Activated naive CD4-positive, alpha-beta T cell treated with anti-CD3 and anti-CD28 coated beads, Interleukin-2, amount 50 U/mL, for 24 hours (primary cell): ENCODE results near the gene ZCCHC24.

Experiments
- H3K27ac Mint-ChIP-seq: one replicate; pipeline ENCODE4 v1.8.0; 2021; ENCODE audit warnings: mild to moderate bottlenecking, mixed read lengths
- H3K27me3 Mint-ChIP-seq: one replicate; pipeline ENCODE4 v1.8.0; 2021; ENCODE audit warnings: mixed read lengths
- H3K36me3 Mint-ChIP-seq: one replicate; pipeline ENCODE4 v1.8.0; 2021; ENCODE audit warnings: mixed read lengths
- H3K4me1 Mint-ChIP-seq: one replicate; pipeline ENCODE4 v1.8.0; 2021; ENCODE audit warnings: mixed read lengths
- H3K4me3 Mint-ChIP-seq: one replicate; pipeline ENCODE4 v1.8.0; 2021; ENCODE audit warnings: mild to moderate bottlenecking, mixed read lengths
- H3K9me3 Mint-ChIP-seq: one replicate; pipeline ENCODE4 v1.8.0; 2021; ENCODE audit warnings: mixed read lengths

Gene ZCCHC24

DNA sequence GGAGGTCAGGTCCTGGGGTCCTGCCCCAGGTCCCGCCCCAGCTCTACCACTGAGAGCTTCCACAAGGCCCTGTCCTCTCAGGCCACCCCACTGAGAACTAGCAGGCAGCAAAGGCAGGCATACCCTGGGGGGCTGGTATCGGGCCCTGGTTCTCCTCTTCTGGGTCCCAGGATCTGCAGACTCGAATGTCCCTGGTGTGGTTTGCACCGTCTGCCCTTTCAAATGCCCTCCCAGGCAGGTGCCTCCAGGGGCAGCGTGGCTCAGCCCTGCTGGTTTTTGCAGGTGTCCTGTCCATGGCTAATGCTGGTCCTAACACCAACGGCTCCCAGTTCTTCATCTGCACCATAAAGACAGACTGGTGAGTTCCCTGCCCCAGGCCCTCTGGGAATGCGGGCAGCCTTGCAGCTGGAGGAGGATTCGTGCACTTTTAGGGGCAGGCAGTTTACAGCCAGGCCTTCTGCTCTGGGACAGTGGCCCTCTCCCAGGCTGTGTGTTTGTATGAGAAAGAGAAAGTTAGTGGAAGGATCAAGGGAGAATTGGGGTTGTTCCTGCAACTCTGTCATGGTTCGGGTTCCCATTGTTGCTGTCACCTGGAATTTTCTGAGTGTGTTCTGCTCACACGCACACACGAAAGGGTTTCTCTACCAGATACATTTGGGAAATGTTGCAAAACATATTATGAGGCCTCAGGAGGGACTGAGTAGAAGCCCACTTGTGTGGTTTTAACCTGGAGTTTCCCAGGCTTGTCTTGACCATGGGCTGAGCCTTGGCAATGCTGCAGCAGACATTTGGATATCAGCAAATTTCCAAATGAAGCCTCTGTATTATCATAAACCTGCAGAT is 93.2 kb downstream of the ZCCHC24 start:
- Mint-ChIP-seq H3K27me3 (no peaks in the 10 kb centered on the region), H3K4me3 (no peak overlapping the region), H3K4me1 (peaks cover 38% of the 10 kb centered on the region), H3K27ac (no peak overlapping the region), H3K9me3 (no peaks in the 10 kb centered on the region), H3K36me3 (peaks cover 35% of the 10 kb centered on the region)

DNA sequence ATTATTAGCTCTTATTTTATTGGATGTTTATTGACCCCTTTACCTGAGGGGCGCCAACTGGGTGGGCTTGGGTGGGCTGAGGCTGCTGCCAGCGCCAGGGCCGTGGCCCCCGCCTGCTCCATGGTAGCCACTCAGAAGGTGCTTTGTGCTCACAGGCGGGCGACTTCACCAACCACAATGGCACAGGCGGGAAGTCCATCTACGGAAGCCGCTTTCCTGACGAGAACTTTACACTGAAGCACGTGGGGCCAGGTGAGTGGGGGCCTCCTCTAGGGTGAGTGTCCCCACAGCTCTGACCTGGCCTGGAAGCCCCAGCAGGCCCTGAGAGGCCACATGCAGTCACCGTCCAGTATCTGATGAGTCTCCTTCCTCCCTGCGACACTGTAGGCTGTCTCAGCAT is 94.1 kb downstream of the ZCCHC24 start:
- Mint-ChIP-seq H3K27me3 (no peaks in the 10 kb centered on the region), H3K4me1 (peaks cover 38% of the 10 kb centered on the region), H3K27ac (no peak overlapping the region), H3K36me3 (peaks cover 35% of the 10 kb centered on the region), H3K9me3 (no peaks in the 10 kb centered on the region), H3K4me3 (no peak overlapping the region)

- peaks cover 34% of the 10 kb centered on the region for H3K36me3 Mint-ChIP-seq
- H3K4me1 Mint-ChIP-seq = peaks cover 34% of the 10 kb centered on the region
- H3K4me3 Mint-ChIP-seq = peak overlapping the region; percentile 92
- no peaks in the 10 kb centered on the region for H3K27me3 Mint-ChIP-seq
- H3K27ac Mint-ChIP-seq = no peak overlapping the region
- H3K9me3 Mint-ChIP-seq = no peaks in the 10 kb centered on the region
Measured at GRCh38 chr10:79350407-79351154, 94.8 kb downstream of the ZCCHC24 start.

DNA sequence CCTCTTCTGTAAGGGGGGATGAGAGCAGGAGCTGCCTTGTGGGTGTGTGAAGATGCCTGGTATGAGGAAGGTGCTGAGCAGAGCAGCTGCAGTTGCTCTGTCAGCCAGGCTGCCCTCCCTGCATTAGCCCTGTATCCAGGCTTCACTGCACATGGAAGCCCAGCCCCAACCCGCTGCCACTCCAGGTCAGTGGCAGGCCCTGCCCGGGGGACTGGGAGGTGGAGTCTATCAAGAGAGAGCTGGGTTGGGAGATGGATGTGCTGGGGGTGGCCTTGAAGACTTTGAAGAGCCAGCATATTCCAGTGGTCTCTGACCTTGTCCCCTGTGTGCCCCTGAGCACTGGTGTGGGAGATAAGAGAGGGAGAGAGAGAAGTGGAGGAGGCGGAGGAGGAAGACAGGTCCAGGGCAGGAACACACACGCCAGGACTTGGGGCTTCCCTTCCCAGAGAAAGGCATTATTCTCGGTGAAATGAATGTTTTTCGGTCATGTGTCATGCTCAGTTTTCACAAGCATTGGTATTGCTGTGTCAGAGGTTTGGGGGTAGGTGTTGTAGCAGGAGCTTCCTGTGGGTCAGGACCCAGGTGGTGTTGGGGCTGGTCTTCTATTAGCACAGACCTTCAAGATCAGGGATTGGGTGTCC is 95.5 kb downstream of the ZCCHC24 start:
- Mint-ChIP-seq H3K27ac (peak overlapping the region; percentile 85), H3K36me3 (peaks cover 31% of the 10 kb centered on the region), H3K4me3 (peak overlapping the region; percentile 92), H3K27me3 (no peaks in the 10 kb centered on the region), H3K9me3 (no peaks in the 10 kb centered on the region), H3K4me1 (peaks cover 35% of the 10 kb centered on the region)

GRCh38 chr10:79349072-79349491 is 96.3 kb downstream of the ZCCHC24 start:
- Mint-ChIP-seq H3K27ac (peak overlapping the region; percentile 89), H3K4me3 (peak overlapping the region; percentile 92), H3K9me3 (no peaks in the 10 kb centered on the region), H3K4me1 (peaks cover 34% of the 10 kb centered on the region), H3K36me3 (peaks cover 24% of the 10 kb centered on the region), H3K27me3 (no peaks in the 10 kb centered on the region)

GRCh38 chr10:79348640-79348988 is 96.8 kb downstream of the ZCCHC24 start:
- no peaks in the 10 kb centered on the region for H3K27me3 Mint-ChIP-seq
- H3K4me3 Mint-ChIP-seq = peak overlapping the region; percentile 92
- peaks cover 32% of the 10 kb centered on the region for H3K4me1 Mint-ChIP-seq
- H3K36me3 Mint-ChIP-seq = peaks cover 20% of the 10 kb centered on the region
- no peaks in the 10 kb centered on the region for H3K9me3 Mint-ChIP-seq
- peak overlapping the region; percentile 89 for H3K27ac Mint-ChIP-seq

- no peaks in the 10 kb centered on the region for H3K27me3 Mint-ChIP-seq
- H3K36me3 Mint-ChIP-seq = peaks cover 15% of the 10 kb centered on the region
- H3K9me3 Mint-ChIP-seq = no peaks in the 10 kb centered on the region
- peaks cover 27% of the 10 kb centered on the region for H3K4me1 Mint-ChIP-seq
- peak overlapping the region; percentile 89 for H3K27ac Mint-ChIP-seq
- H3K4me3 Mint-ChIP-seq = peak overlapping the region; percentile 92
Measured at GRCh38 chr10:79347894-79348639, 97.4 kb downstream of the ZCCHC24 start.

- Mint-ChIP-seq H3K27ac (peak within 1 kb of the TSS; percentile 89), H3K4me3 (peak within 1 kb of the TSS; percentile 92), H3K9me3 (no peaks in the 10 kb centered on the region), H3K27me3 (no peaks in the 10 kb centered on the region), H3K4me1 (peaks cover 27% of the 10 kb centered on the region), H3K36me3 (peaks cover 15% of the 10 kb centered on the region)
Measured at GRCh38 chr10:79347226-79347893, 98.1 kb downstream of the ZCCHC24 start, which contains the start of gene PPIF. PPIF (plus strand) TSS chr10:79347469; CDS start chr10:79347549, 80 bp downstream.

GRCh38 chr10:79346388-79347225 is 98.8 kb downstream of the ZCCHC24 start:
- no peaks in the 10 kb centered on the region for H3K9me3 Mint-ChIP-seq
- H3K27me3 Mint-ChIP-seq = no peaks in the 10 kb centered on the region
- H3K4me1 Mint-ChIP-seq = peaks cover 27% of the 10 kb centered on the region
- peaks cover 13% of the 10 kb centered on the region for H3K36me3 Mint-ChIP-seq
- H3K4me3 Mint-ChIP-seq = peak overlapping the region; percentile 60
- peak overlapping the region; percentile 46 for H3K27ac Mint-ChIP-seq

GRCh38 chr10:79346012-79346340 is 99.4 kb downstream of the ZCCHC24 start:
- Mint-ChIP-seq H3K27ac (peak overlapping the region; percentile 46), H3K9me3 (no peaks in the 10 kb centered on the region), H3K27me3 (no peaks in the 10 kb centered on the region), H3K4me3 (no peak overlapping the region), H3K4me1 (peaks cover 27% of the 10 kb centered on the region), H3K36me3 (peaks cover 13% of the 10 kb centered on the region)

GRCh38 chr10:79345241-79346011 is 100.0 kb downstream of the ZCCHC24 start:
- no peaks in the 10 kb centered on the region for H3K9me3 Mint-ChIP-seq
- peaks cover 13% of the 10 kb centered on the region for H3K36me3 Mint-ChIP-seq
- H3K4me3 Mint-ChIP-seq = no peak overlapping the region
- H3K27me3 Mint-ChIP-seq = no peaks in the 10 kb centered on the region
- peaks cover 27% of the 10 kb centered on the region for H3K4me1 Mint-ChIP-seq
- no peak overlapping the region for H3K27ac Mint-ChIP-seq

GRCh38 chr10:79344502-79345195 is 100.8 kb downstream of the ZCCHC24 start:
- Mint-ChIP-seq H3K4me3 (no peak overlapping the region), H3K27me3 (no peaks in the 10 kb centered on the region), H3K27ac (no peak overlapping the region), H3K36me3 (peaks cover 8% of the 10 kb centered on the region), H3K9me3 (no peaks in the 10 kb centered on the region), H3K4me1 (peaks cover 22% of the 10 kb centered on the region)
